GM12878 (cell line): ENCODE results near the gene MBNL1. TPM values are rescaled to one million over a fixed set of nuclear protein-coding genes. Genes with fewer than 3 reads are reported as not detected.

Experiments used
- BRCA1 ChIP-seq: IDR thresholded peaks from 2 replicates; pipeline ENCODE4 v1.6.1; 2011; ENCODE audit warnings: low read depth, low read length, improper control_type of control experiment
- CHD1 ChIP-seq: IDR thresholded peaks from 2 replicates; pipeline ENCODE4 v1.6.1; 2012; ENCODE audit warnings: low read depth, low read length, improper control_type of control experiment
- DPF2 ChIP-seq: fragments of 450-650 bp; IDR thresholded peaks from 2 replicates; pipeline ENCODE4 v1.6.1; 2017; ENCODE audit warnings: mild to moderate bottlenecking
- GATAD2B ChIP-seq: fragments of 450-650 bp; conservative IDR thresholded peaks from 2 replicates; pipeline ENCODE4 v1.6.1; 2017; ENCODE audit warnings: low read depth, mild to moderate bottlenecking, moderate library complexity
- MLLT1 ChIP-seq: fragments of 450-650 bp; IDR thresholded peaks from 2 replicates; pipeline ENCODE4 v1.6.1; 2016; ENCODE audit warnings: mild to moderate bottlenecking
- NBN ChIP-seq: fragments of 450-650 bp; IDR thresholded peaks from 2 replicates; pipeline ENCODE4 v1.6.1; 2016
- TAF1 ChIP-seq: IDR thresholded peaks from 2 replicates; pipeline ENCODE4 v1.6.1; 2011; ENCODE audit warnings: mild to moderate bottlenecking, low read depth, low read length, borderline replicate concordance
- TBL1XR1 ChIP-seq: IDR thresholded peaks from 2 replicates; pipeline ENCODE4 v1.6.1; 2012; ENCODE audit warnings: low read depth, low read length, improper control_type of control experiment
- ZBTB11 ChIP-seq: fragments of 450-650 bp; formaldehyde crosslinking; IDR thresholded peaks from 2 replicates; pipeline ENCODE4 v1.5.0; 2022; ENCODE audit warnings: mild to moderate bottlenecking, missing genetic modification characterization
- ZBTB40 ChIP-seq: fragments of 450-650 bp; IDR thresholded peaks from 2 replicates; pipeline ENCODE4 v1.6.1; 2016; ENCODE audit warnings: mild to moderate bottlenecking, moderate library complexity, borderline replicate concordance
- ZNF592 ChIP-seq: fragments of 450-650 bp; IDR thresholded peaks from 2 replicates; pipeline ENCODE4 v1.6.1; 2017; ENCODE audit warnings: mild to moderate bottlenecking, moderate library complexity
- polyA plus RNA-seq, 11 experiments: library from polyadenylated mRNA; depleted of rRNA in 4 of 11; unstranded in 6 of 11; stranded (reverse) in 5 of 11; fragments of >200 nt; fragmentation: Nextera tagmentation in 4 of 11; fragmentation: Illumina TruSeq in 1 of 11; extraction: Ambion mirVana in 4 of 11; extraction: Trizol in 1 of 11; gene quantifications; 1 replicate in 1 of 11; 2 replicates in 10 of 11; pipeline versions ENCODE4 v1.2.1 to v1.2.3, GENCODE V29; 2011 to 2016; ENCODE audit warnings: inconsistent platforms in 2 of 11, missing spikeins in 2 of 11, low read depth in 1 of 11
- total RNA-seq, 4 experiments: library from RNA; depleted of rRNA in 3 of 4; stranded (reverse); fragments of >200 nt in 3 of 4; fragmentation: Illumina TruSeq in 1 of 4; extraction: Trizol in 1 of 4; gene quantifications; 2 replicates each; pipeline versions ENCODE4 v1.2.1 to v1.2.3, GENCODE V29; 2013 to 2021

The MBNL1 gene
- total and polyA plus RNA-seq, 10 of the 15 experiments (the other 5 are each of a cell fraction or from before 2014, with no cell fraction given): 59.6 to 337 (median 143) TPM

- TF ChIP-seq ZNF592 (no peak), GATAD2B (no peak), TAF1 (no peak; the same call in 1 of the 2 replicates), CHD1 (peak; percentile 94; the same call in 1 of the 2 replicates), TBL1XR1 (no peak), ZBTB40 (peak; percentile 52; the same call in 1 of the 2 replicates), DPF2 (no peak), ZBTB11 (CRISPR knock-in tag) (no peak), BRCA1 (no peak), MLLT1 (no peak), NBN (no peak)
Observed at GRCh38 chr3:152298393-152299248, 29.9 kb downstream of the MBNL1 start (continued).
